ENCODE results near the gene ABCC9. TPM values are rescaled to one million over a fixed set of nuclear protein-coding genes. Genes with fewer than 3 reads are reported as not detected.

ABCC9 gene
- polyA plus RNA-seq, 1 of the 3 experiments (the other 2 are of a cell fraction), result 0.02 TPM

GRCh38 chr12:21925296-21925913, 15.8 kb downstream of the ABCC9 start (continued):
- no peak for TF ChIP-seq REST (IDR thresholded peaks at IDR 0.05; ENCODE audit: low read depth, low read length)
- TF ChIP-seq, protein P1, sequence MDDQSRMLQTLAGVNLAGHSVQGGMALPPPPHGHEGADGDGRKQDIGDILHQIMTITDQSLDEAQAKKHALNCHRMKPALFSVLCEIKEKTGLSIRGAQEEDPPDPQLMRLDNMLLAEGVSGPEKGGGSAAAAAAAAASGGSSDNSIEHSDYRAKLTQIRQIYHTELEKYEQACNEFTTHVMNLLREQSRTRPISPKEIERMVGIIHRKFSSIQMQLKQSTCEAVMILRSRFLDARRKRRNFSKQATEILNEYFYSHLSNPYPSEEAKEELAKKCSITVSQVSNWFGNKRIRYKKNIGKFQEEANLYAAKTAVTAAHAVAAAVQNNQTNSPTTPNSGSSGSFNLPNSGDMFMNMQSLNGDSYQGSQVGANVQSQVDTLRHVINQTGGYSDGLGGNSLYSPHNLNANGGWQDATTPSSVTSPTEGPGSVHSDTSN (IDR thresholded peaks at IDR 0.05), result no peak

GRCh38 chr12:21921436-21921835, 19.8 kb downstream of the ABCC9 start:
- WGBS (ENCODE audit: low lambda C conversion rate), result 0% methylated on average over 1 of the region's 1 CpG

More at GRCh38 chr12:21921436-21921835, 19.8 kb downstream of the ABCC9 start:
- H3F3A ChIP-seq (replicated peaks; ENCODE audit: insufficient read depth), result no peaks in the 10 kb centered on the region
- no peaks in the 10 kb centered on the region for H3K79me2 ChIP-seq (ENCODE audit: insufficient read depth)
- TF ChIP-seq FOXM1 (IDR thresholded peaks at IDR 0.05; ENCODE audit: low read depth) (no peak), YY1 (IDR thresholded peaks at IDR 0.05; ENCODE audit: low read depth) (no peak), POLR2AphosphoS5 (IDR thresholded peaks at IDR 0.05; ENCODE audit: low read depth, low read length) (no peak), RXRA (IDR thresholded peaks at IDR 0.05; ENCODE audit: borderline replicate concordance, low read depth) (no peak), SIN3A (IDR thresholded peaks at IDR 0.05; ENCODE audit: borderline replicate concordance, low read depth, low read length) (no peak), EZH2phosphoT487 (IDR thresholded peaks at IDR 0.05; ENCODE audit: borderline replicate concordance, low read depth) (no peak), CHD2 (IDR thresholded peaks at IDR 0.05; ENCODE audit: low read length, partially characterized antibody) (no peak), GATA2 (CRISPR knock-in tag; IDR thresholded peaks at IDR 0.05) (no peak), NFIC (IDR thresholded peaks at IDR 0.05; ENCODE audit: borderline replicate concordance) (no peak), FOXJ3 (CRISPR knock-in tag; IDR thresholded peaks at IDR 0.05) (no peak)
- TF ChIP-seq, protein P2, sequence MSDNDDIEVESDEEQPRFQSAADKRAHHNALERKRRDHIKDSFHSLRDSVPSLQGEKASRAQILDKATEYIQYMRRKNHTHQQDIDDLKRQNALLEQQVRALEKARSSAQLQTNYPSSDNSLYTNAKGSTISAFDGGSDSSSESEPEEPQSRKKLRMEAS (IDR thresholded peaks at IDR 0.05; ENCODE audit: low read depth), result no peak
- TF ChIP-seq, protein P3, sequence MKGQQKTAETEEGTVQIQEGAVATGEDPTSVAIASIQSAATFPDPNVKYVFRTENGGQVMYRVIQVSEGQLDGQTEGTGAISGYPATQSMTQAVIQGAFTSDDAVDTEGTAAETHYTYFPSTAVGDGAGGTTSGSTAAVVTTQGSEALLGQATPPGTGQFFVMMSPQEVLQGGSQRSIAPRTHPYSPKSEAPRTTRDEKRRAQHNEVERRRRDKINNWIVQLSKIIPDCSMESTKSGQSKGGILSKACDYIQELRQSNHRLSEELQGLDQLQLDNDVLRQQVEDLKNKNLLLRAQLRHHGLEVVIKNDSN (IDR thresholded peaks at IDR 0.05; ENCODE audit: borderline replicate concordance, low read depth), result no peak
- TF ChIP-seq, protein P4, sequence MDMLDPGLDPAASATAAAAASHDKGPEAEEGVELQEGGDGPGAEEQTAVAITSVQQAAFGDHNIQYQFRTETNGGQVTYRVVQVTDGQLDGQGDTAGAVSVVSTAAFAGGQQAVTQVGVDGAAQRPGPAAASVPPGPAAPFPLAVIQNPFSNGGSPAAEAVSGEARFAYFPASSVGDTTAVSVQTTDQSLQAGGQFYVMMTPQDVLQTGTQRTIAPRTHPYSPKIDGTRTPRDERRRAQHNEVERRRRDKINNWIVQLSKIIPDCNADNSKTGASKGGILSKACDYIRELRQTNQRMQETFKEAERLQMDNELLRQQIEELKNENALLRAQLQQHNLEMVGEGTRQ (IDR thresholded peaks at IDR 0.05; ENCODE audit: borderline replicate concordance, low read depth, low read length), result no peak
- no peaks in the 10 kb centered on the region for H4K20me1 ChIP-seq (ENCODE audit: insufficient read depth)
- H3K4me3 ChIP-seq (ENCODE audit: low read depth in 2 of 2, low read length in 1 of 2), result no peak overlapping the region
- no peaks in the 10 kb centered on the region for H3K9me2 ChIP-seq
- H3K27ac ChIP-seq (ENCODE audit: low read depth in 2 of 2, low read length in 1 of 2), result no peak overlapping the region
- H3K9me3 ChIP-seq, result no peaks in the 10 kb centered on the region
- no peaks in the 10 kb centered on the region for H3K36me3 ChIP-seq (replicated peaks in 1 of 2; ENCODE audit: control insufficient read depth in 1 of 2, insufficient read depth in 2 of 2, low read length in 1 of 2)
- H3K9ac ChIP-seq, result no peak overlapping the region
- H3K27me3 ChIP-seq (ENCODE audit: insufficient read depth), result no peaks in the 10 kb centered on the region
- ChIA-PET CTCF (interaction anchor here (1.1 kb wide), 1 partner anchor 148 kb away, joined by 3 read pairs; no protein-coding TSS in a partner anchor), POLR2A (no interaction called here)
- no peaks in the 10 kb centered on the region for H3K4me1 ChIP-seq (ENCODE audit: control insufficient read depth in 1 of 2, insufficient read depth in 2 of 2, low read depth in 1 of 2, low read length in 1 of 2)
- no peak for DNase-seq
- no peak overlapping the region for H3K4me2 ChIP-seq
- H2AFZ ChIP-seq (ENCODE audit: low read depth), result no peak overlapping the region
